NCI-H2081 treated with DMSO at 0.1 percent for 48 hours (cell line): ENCODE measurements around the gene LIME1.

Experiments
- DNase-seq: peaks from one replicate; lab custom pipeline; 2025; lab: John Stamatoyannopoulos, UW

The LIME1 gene, protein sequence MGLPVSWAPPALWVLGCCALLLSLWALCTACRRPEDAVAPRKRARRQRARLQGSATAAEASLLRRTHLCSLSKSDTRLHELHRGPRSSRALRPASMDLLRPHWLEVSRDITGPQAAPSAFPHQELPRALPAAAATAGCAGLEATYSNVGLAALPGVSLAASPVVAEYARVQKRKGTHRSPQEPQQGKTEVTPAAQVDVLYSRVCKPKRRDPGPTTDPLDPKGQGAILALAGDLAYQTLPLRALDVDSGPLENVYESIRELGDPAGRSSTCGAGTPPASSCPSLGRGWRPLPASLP

DNA sequence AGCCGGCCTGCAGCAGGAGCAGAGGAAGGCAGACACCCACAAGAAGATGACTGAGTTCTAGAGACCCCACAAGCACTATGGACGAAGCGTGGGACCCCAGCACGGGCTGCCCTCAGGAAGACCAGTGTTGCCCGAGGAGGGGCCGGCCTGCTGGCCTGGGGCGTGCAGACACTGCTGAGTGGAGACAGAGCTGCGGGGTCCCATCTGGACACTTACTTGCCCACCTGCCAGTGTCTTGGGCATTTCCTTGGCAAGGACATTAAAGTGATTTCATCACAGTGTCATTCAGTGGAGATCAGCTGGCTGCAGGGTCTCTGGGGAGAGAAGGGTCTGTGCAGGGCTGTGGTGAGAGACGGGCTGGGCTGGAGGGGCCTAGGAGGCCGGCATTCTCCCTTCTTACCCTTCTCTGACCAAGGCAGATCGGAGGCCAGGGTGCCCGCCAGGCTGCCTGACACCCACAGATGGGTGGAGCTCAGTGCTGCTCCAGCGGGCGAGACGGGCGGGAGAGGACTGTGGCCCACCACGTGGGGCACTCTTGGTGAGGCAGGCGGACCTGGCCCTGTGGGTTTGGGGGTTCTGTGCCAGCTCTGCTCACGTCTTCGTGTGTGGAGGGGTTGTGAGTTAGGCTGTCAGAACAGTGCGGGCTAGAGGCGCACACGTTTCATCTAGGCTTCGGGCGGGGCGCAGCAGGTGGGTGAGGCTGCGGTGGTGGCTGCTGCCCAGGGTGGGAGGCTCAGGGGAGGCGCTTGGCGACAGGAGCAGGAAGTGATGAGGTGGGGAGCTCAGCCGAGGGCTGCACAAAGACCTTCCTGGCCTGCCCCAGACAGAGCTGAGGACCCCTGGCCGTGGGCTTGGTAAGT, at the start of gene LIME1:
LIME1 (plus strand) TSS at position 806 of the 860 bp plus-strand sequence. CDS start 886 bp downstream, outside the sequence.
- DNase-seq = no peak

DNA sequence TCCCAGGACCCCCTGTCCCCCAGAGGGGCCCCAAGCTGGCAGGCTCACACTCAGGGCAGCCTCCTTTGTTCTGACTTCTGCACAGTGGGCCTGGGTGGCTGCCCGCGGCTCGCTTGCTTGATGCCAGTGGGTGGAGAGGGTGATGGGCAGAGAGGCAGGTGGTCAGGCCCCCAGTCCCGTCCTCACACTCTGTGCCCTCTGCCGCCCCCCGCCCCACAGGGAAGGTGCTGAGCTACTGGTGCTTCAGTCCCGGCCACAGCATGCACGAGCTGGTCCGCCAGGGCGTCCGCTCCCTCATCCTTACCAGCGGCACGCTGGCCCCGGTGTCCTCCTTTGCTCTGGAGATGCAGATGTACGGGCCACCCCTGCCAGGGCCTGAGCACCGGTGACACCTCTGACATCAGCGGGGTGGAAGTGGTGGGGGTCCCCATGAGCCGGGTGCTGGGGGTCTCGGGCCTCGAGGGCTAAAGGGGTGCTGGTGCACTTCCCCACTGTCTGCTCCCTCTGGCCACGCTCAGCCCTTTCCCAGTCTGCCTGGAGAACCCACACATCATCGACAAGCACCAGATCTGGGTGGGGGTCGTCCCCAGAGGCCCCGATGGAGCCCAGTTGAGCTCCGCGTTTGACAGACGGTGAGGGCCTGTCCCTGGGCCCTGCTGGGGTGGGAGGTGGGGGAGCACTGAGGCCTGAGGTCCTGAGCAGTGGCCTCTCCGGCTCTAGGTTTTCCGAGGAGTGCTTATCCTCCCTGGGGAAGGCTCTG, 48.9 kb upstream of the LIME1 start:
- no peak for DNase-seq

DNA sequence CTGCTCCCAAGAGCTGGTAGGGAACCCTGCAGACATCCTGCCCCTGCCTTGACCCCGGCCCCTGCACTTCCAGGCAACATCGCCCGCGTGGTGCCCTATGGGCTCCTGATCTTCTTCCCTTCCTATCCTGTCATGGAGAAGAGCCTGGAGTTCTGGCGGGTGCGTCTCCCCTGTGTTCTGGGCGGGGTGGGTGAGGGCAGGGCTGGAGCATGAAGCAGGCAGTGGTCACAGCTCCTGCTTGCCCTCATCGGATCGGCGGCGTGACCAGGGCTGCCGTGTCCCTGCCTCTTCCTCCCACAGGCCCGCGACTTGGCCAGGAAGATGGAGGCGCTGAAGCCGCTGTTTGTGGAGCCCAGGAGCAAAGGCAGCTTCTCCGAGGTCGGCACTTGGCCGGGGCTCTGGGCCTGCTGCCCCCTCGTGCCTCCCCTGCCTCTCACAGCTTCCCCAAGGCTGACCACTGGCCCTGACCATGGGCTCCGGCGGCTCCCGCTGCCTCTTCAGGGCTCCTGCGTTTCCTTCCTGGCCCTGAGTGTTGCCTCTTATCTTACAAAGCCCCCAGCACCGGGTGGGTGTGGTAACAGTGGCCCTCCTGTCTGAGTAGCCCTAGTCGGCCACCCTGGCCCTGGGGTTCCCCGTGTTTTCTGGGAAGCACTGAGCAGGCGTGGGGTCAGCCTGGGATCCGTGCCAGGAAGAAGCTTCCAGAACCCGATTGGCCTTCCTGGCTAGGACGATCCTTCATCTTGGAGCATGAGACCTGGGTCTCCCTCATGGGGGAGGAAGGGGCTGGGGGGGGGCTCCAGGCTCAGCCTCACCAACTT, 48.0 kb upstream of the LIME1 start:
- no peak for DNase-seq

DNA sequence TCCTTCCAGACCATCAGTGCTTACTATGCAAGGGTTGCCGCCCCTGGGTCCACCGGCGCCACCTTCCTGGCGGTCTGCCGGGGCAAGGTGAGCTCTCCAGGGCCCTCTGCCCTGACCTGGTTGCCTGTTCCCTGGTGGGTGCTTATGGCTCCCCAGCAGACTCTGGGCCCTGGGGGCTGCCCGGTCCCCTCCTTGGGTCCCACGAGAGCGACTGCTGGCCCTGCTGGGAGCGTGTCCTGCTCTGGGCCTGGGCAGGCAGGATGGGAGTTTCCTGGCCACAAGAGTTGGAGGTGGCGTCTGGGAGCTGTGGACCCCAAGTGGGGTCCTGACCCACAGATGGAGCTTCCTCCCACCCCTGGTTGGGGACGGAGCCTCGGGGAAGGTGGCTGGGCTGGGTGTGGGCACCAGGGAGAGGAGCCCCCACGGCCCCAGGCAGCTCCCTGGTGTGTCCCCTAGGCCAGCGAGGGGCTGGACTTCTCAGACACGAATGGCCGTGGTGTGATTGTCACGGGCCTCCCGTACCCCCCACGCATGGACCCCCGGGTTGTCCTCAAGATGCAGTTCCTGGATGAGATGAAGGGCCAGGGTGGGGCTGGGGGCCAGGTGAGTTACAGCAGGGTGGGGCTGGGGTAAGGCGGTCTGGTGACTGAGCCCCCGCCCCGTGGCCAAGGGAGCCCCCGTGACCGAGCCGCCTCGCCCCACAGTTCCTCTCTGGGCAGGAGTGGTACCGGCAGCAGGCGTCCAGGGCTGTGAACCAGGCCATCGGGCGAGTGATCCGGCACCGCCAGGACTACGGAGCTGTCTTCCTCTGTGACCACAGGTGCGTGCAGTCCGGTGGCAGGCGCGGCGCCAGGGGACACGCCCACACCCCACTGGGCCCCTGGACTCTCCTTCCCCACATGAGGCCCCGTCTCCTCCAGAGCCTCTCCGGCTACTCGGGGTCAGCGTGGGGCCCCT, 47.1 kb upstream of the LIME1 start:
- DNase-seq = no peak

DNA sequence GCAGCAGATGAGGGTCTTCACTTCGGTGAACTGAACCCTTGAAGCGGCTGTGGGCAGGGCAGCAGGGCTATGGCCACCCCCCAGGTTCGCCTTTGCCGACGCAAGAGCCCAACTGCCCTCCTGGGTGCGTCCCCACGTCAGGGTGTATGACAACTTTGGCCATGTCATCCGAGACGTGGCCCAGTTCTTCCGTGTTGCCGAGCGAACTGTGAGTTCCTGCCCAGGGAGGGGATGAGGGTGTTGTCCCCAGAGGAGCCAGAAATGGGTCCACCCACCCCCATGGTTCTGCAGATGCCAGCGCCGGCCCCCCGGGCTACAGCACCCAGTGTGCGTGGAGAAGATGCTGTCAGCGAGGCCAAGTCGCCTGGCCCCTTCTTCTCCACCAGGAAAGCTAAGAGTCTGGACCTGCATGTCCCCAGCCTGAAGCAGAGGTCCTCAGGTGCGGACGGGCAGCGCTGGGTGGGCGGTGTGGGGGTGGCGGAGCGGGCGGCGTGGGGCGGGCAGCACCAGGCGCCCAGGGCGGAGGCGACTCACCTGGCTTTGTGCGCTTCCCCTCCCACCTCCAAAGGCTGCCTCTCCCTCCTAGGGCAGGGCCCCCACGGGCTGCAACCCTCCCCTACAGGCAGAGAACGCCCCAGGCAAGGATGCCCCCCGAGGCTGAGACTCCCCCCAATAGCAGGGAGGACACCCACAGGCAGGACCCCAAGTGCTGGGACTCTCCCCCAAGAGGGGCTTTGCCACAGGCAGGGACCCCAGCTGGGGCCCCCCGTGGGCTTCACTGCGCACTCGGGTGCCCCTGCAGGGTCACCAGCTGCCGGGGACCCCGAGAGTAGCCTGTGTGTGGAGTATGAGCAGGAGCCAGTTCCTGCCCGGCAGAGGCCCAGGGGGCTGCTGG, 46.2 kb upstream of the LIME1 start:
- no peak for DNase-seq

DNA sequence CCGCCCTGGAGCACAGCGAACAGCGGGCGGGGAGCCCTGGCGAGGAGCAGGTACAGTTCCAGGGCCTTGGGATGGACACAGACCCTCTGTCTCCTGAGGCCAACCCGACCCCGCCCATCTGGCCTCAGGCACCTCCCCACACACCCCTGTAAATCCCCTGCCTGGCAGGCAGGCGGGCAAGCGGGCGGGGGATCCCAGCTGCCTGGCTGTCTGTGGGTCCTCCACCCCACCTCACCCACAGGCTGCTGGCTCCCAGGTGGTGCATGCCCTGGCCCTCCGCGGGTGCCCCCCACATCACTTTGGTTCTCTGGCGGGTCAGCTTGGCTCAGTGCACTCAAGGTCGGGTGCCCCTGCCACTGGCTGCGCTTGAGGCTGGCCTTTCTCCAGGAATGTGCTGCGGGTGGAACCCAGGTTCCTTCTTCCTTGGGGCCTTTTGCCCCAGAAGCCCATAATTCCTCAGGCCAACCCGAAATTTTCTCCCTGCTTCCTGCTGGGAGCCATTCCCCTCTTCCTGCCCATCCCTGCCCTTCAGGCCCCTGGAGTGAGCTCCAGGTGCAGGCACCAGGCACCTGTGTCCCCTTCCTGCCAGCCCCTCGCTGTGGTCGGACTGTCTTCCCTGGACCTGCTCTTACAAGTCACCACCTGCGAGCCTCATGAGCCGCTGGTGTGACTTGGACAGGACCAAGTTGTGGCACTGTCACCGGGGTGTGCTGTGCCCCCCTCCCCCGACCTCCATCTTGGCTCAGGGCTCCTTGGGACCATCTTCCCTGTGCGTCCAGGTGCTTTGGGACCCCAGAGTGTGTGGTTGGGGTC, 45.4 kb upstream of the LIME1 start:
- DNase-seq = no peak

DNA sequence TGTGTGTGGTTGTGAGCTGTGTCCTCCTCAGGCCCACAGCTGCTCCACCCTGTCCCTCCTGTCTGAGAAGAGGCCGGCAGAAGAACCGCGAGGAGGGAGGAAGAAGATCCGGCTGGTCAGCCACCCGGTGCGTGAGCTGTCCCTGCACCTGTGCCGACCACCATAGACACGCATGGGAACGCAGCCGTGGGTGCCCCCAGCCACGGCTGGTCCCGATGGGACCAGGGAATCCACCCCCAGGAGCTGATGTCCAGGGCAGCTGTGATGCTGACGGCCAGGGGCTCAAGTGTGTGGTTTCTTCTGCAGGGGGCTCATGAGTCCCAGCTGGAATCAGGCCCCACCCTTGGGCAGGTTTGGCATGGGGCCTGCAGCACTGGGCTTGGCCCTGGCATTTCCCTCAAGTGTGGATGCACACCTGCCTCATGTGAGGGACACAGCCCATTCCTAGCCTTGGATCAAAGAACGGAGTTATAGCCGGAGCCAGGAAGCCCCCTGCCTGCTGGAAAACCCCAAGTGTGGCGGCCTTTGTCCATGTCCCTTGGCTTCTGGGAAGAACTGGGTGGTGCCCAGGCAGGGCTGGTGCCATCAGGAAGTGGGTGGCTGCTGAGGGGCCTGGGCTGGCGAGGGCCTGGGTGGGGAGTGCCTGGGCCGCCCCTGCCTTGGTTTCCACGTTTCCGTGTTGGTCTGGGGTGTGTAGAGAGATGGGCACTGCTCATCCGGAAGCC, 44.6 kb upstream of the LIME1 start:
- DNase-seq = no peak

DNA sequence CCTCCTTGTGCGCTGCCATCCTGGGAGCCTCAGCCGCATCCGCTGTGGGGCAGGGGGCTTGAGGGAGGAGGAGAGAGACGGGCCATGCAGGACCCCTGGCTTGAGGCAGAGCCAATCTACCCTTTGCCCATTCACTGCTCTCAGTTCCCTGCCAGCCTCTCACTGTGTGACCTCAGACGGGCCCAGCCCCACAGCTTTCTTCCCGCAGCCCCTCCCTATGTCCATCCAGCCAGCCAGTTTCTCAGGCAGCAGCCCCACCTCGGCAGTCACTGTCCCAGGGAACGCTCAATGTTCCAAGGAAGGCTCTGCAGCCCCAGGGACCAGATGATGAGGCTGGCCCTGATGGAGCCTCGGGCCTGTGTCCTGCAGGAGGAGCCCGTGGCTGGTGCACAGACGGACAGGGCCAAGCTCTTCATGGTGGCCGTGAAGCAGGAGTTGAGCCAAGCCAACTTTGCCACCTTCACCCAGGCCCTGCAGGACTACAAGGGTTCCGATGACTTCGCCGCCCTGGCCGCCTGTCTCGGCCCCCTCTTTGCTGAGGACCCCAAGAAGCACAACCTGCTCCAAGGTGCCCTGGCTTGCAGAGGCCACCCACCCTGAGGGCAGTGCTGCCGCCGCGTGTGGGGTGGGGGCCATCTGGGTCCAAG, 43.9 kb upstream of the LIME1 start:
- DNase-seq = no peak

DNA sequence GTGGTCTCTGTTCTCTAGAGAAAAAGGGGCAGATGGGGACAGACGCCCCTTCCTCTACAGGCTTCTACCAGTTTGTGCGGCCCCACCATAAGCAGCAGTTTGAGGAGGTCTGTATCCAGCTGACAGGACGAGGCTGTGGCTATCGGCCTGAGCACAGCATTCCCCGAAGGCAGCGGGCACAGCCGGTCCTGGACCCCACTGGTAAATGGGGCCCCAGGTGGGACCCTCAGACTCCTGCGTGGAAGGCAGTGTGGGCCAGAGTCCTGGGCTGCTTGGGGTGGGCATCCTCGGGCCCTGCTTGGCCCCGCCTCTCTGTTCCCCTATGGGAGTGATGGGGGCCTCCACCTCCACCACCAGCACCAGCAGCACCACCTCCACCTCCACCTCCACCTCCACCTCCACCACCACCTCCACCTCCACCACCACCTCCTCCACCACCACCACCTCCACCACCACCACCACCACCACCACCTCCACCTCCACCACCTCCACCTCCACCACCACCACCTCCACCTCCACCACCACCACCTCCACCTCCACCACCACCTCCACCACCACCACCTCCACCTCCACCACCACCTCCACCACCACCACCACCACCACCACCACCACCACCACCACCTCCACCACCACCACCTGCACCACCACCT, 43.3 kb upstream of the LIME1 start:
- DNase-seq = no peak

DNA sequence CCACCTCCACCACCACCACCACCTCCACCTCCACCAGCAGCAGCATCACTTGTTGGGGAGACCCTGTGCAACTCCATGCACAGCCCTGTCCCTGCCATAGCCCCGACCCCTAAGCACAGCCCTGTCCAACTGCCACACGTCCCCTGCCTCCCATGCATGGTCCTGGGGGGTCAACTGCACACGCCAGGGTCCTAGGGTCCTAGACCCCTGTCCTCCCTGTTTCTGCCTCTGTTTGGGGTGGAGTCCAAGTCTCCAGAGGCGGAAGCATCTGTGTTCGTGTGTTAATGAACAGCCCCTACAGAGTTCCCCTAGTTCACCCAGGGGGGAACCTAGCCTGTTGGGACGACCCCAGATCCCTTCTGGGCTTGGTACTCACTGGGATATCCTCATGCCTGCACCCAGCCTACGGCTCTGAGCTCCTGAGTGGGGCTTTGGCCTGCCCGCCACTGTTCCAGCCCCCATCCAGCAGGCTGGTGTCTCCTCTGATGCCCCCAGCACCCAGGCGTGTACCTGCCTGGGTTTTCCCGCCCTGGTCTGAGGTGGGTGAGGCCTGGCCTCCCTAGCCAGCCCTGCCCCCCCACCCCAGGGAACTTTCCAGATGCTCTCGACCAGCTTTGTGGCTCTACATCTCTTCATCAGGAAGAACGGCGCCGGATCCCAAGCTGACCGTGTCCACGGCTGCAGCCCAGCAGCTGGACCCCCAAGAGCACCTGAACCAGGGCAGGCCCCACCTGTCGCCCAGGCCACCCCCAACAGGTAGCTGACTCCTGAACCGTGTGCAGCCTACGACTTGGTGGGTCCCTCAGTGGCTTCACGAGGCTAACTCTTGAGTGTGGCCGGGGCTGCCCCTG, 42.5 kb upstream of the LIME1 start:
- DNase-seq = no peak

DNA sequence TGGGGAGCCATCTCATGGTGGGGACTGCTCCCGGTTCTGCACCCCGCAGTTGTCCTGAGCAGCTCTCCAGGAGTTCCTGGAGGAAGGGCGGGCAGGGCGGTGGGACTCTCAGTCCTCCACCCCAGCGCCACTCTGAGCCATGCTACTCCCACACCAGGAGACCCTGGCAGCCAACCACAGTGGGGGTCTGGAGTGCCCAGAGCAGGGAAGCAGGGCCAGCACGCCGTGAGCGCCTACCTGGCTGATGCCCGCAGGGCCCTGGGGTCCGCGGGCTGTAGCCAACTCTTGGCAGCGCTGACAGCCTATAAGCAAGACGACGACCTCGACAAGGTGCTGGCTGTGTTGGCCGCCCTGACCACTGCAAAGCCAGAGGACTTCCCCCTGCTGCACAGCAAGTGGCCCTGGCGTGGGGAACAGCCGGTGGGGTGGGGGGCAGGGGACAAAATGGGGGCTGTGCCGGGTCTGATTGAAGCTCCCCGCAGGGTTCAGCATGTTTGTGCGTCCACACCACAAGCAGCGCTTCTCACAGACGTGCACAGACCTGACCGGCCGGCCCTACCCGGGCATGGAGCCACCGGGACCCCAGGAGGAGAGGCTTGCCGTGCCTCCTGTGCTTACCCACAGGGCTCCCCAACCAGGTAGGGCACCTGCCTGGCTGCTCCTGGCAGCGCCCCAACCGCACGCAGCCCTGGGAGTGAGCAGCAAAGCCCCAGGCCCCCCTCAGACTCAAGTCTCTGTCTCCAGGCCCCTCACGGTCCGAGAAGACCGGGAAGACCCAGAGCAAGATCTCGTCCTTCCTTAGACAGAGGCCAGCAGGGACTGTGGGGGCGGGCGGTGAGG, 41.7 kb upstream of the LIME1 start:
- no peak for DNase-seq

DNA sequence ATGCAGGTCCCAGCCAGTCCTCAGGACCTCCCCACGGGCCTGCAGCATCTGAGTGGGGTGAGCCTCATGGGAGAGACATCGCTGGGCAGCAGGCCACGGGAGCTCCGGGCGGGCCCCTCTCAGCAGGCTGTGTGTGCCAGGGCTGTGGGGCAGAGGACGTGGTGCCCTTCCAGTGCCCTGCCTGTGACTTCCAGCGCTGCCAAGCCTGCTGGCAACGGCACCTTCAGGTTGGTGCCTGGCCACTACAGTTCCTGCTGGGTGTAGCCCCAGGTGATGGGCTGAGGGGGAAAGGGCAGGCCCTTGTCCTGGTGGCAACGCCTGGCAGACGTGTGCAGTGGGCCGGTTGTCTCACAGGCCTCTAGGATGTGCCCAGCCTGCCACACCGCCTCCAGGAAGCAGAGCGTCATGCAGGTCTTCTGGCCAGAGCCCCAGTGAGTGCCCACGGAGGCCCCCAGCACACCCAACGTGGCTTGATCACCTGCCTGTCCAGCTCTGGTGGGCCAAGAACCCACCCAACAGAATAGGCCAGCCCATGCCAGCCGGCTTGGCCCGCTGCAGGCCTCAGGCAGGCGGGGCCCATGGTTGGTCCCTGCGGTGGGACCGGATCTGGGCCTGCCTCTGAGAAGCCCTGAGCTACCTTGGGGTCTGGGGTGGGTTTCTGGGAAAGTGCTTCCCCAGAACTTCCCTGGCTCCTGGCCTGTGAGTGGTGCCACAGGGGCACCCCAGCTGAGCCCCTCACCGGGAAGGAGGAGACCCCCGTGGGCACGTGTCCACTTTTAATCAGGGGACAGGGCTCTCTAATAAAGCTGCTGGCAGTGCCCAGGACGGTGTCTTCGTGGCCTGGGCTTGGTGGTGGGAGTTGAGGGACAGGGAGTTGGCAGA, 40.8 kb upstream of the LIME1 start:
- no peak for DNase-seq

DNA sequence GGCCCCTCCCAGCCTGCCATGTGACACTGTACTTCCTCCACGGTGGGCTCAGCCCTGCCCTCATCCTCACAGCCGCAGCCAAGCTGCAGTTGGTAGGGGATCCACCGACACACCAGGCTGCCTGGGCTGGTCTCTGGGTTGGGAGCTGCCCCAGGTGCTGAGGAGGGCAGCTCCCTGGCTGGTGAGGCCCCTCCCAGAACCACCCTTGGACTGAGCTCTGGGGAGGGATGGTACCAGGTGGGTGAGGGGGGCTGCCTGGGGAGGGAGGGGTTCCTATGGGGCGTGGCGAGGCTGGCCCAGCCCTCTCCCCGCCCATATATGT, 40.2 kb upstream of the LIME1 start:
- no peak for DNase-seq

DNA sequence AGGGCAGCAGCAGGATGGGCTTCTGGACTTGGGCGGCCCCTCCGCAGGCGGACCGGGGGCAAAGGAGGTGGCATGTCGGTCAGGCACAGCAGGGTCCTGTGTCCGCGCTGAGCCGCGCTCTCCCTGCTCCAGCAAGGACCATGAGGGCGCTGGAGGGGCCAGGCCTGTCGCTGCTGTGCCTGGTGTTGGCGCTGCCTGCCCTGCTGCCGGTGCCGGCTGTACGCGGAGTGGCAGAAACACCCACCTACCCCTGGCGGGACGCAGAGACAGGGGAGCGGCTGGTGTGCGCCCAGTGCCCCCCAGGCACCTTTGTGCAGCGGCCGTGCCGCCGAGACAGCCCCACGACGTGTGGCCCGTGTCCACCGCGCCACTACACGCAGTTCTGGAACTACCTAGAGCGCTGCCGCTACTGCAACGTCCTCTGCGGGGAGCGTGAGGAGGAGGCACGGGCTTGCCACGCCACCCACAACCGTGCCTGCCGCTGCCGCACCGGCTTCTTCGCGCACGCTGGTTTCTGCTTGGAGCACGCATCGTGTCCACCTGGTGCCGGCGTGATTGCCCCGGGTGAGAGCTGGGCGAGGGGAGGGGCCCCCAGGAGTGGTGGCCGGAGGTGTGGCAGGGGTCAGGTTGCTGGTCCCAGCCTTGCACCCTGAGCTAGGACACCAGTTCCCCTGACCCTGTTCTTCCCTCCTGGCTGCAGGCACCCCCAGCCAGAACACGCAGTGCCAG, 39.7 kb upstream of the LIME1 start, which contains the start of gene TNFRSF6B:
TNFRSF6B (plus strand) TSS at position 25 of the 729 bp plus-strand sequence; CDS start at position 141, 116 bp downstream.
- DNase-seq = no peak
